PFSK-1 (cell line): ENCODE results near the gene OTUD5.

ENCODE experiments used
- FOXP2 ChIP-seq: optimal IDR thresholded peaks from 2 replicates; pipeline ENCODE3; 2011; ENCODE audit warnings: borderline replicate concordance, control low read depth, inconsistent platforms; ENCODE audit not compliant: insufficient read depth; ENCODE audit errors: extremely low read length, extremely low read depth
- POLR2AphosphoS5 ChIP-seq: IDR thresholded peaks from 2 replicates; pipeline ENCODE4 v1.6.1; 2012; ENCODE audit warnings: low read depth, mild to moderate bottlenecking, control low read depth, low read length, moderate library complexity
- REST ChIP-seq, 2 experiments: IDR thresholded peaks; 2 replicates each; pipeline versions ENCODE4 v1.6.1 to v1.8.0; 2011 to 2012; ENCODE audit warnings: low read depth in 2 of 2, low read length in 2 of 2, control low read depth in 1 of 2, inconsistent platforms in 1 of 2, mild to moderate bottlenecking in 1 of 2, moderate library complexity in 1 of 2; ENCODE audit not compliant: insufficient read depth in 1 of 2
- SIN3A ChIP-seq: IDR thresholded peaks from 2 replicates; pipeline ENCODE4 v1.6.1; 2012; ENCODE audit warnings: mild to moderate bottlenecking, low read length, moderate library complexity, borderline replicate concordance; ENCODE audit not compliant: insufficient read depth
- TAF1 ChIP-seq: IDR thresholded peaks from 2 replicates; pipeline ENCODE4 v1.6.1; 2012; ENCODE audit warnings: low read length, control low read depth, borderline replicate concordance; ENCODE audit not compliant: insufficient read depth

The OTUD5 gene

GRCh38 chrX:48891402-48892288 is 65.8 kb downstream of the OTUD5 start:
- TF ChIP-seq SIN3A (no peak), TAF1 (0 out of 2 replicates have a peak, but pooled peaks have one; percentile 19)

DNA sequence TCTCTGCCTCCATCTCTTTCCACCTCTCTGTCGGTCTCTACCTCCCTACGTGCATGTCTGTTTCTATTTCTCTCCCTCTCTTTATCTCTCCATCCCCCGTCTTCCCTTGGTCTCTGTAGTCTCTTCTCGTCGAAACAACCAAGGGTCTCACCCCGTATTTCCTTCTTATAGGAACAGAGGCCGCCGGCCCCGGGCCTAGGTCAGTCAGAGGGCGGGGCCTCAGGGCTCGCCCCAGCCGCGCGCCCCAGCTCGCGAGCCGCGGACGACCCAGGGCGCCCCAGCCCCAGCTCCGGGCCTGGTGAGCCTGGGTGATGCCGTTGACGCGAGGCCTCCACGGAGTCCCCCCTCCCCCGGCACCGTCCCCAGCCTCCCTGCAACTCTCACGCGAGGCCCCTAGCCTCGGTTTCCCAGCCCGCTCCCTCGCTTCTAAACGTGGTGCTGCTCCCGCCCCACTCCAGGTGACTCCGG is 66.4 kb downstream of the OTUD5 start:
- TF ChIP-seq FOXP2 (no peak), POLR2AphosphoS5 (no peak), TAF1 (no peak), SIN3A (no peak), REST (IDR thresholded peaks at IDR 0.05; ENCODE audit: insufficient read depth in 1 of 2, low read depth in 2 of 2, low read length in 2 of 2) (no peak)

GRCh38 chrX:48890296-48890925 is 67.0 kb downstream of the OTUD5 start:
- TF ChIP-seq REST (IDR thresholded peaks at IDR 0.05; ENCODE audit: insufficient read depth in 1 of 2, low read depth in 2 of 2, low read length in 2 of 2) (no peak), FOXP2 (no peak), POLR2AphosphoS5 (no peak), SIN3A (no peak), TAF1 (no peak)

GRCh38 chrX:48883729-48884128 is 73.7 kb downstream of the OTUD5 start:
- no peak for TF ChIP-seq POLR2AphosphoS5
- no peak for TF ChIP-seq TAF1
- no peak for TF ChIP-seq FOXP2
- no peak for TF ChIP-seq REST (IDR thresholded peaks at IDR 0.05; ENCODE audit: insufficient read depth in 1 of 2, low read depth in 2 of 2, low read length in 2 of 2)
- TF ChIP-seq SIN3A, result no peak
